EL (cell line): Measurements from ENCODE around the gene MT1X.

ENCODE experiments used
- DNase-seq: peaks from one replicate; pipeline ENCODE4 v3.0.0-alpha.2; 2016

Gene MT1X

GRCh38 chr16:56681939-56682702, at the start of gene MT1X:
TSS of gene MT1X (plus strand) at chr16:56682470. CDS start at chr16:56682541, 71 bp downstream.
- DNase-seq: peak; percentile 90

- DNase-seq: no peak
Measured at GRCh38 chr16:56632848-56633365, 49.4 kb upstream of the MT1X start.

- no peak for DNase-seq
Measured at GRCh38 chr16:56633535-56633934, 48.7 kb upstream of the MT1X start.

GRCh38 chr16:56634715-56635440, 47.4 kb upstream of the MT1X start:
- DNase-seq: no peak

DNA sequence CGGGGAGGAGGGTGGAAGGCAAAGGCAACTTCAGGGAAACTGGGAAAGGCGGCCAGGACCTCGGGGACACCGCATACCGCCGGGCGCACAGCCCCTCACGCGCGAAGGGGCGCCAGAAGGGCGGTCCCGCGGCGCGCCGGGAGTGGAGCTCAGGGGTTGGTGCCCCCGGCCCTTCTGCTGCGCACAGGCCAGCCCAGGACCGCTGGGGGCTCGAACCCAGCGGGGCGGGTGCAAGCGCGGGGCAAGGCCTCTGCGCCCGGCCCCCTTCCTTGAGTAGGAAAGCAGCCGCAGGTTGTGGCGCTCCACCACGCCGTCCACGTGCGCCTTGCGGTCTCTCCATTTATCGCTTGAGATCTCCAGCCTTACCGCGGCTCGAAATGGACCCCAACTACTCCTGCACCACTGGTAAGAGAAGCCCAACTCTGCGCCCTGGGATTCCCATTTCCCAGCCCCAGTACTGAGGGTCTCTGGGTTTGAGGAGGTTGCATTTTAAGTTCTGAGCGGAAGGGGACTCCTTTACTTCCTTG, 46.8 kb upstream of the MT1X start:
- DNase-seq: no peak

DNA sequence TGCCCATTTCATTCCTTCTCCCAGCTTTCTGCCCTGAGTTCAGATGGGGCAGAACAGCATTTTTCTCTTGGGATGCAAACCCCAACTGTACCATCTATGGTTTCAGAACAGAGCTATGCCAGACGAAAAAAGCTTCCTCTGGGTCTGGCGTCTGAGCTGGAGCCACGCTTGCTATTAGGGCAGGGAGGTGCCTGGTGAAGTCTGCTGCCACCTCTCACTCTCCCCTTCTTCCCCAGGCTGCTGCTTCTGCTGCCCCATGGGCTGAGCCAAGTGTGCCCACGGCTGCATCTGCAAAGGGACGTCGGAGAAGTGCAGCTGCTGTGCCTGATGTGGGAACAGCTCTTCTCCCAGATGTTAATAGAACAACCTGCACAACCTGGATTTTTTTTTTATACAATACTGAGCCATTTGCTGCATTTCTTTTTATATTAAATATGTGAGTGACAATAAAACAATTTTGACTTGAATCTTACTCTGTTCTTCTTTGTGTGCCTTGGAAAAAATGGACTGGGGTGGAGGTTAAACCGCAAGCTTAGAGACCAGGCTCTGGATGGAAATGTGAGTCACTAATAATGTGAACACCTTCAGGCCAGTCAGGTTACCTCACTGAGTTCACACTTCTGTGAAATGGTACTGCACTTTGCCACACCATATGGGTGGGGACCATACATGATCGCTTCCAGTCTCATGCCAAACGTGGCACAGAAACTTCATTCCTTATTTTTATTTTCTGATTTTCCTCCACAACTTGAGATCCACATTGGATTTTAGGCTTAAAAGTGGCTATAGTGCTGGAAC, 45.5 kb upstream of the MT1X start:
- no peak for DNase-seq

GRCh38 chr16:56637814-56638750, 44.2 kb upstream of the MT1X start, which contains the start of gene MT1A:
TSS of gene MT1A (plus strand) at chr16:56638666. CDS start at chr16:56638739, 73 bp downstream.
- peak; percentile 59 for DNase-seq

GRCh38 chr16:56639045-56639444, 43.2 kb upstream of the MT1X start:
- no peak for DNase-seq

DNA sequence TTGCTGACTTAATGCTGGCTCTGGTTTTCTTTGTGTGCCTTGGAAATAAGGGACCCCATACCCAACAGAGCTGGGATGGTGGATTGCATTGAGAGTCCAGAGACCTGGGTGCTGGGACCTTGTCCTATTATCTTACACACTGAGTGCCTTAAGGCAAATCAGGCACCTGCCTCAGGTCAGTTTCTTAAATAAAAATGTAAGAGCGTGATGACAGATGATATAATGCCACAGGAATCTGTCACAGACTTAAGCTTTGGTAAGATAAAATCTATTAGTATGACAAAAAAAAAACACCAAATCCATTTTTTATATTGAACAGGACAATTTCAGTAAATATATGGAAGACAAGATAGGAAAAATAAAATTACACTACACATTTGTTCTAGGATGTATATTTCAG, 42.2 kb upstream of the MT1X start:
- DNase-seq: no peak

GRCh38 chr16:56641166-56641565, 41.1 kb upstream of the MT1X start:
- DNase-seq: no peak

DNA sequence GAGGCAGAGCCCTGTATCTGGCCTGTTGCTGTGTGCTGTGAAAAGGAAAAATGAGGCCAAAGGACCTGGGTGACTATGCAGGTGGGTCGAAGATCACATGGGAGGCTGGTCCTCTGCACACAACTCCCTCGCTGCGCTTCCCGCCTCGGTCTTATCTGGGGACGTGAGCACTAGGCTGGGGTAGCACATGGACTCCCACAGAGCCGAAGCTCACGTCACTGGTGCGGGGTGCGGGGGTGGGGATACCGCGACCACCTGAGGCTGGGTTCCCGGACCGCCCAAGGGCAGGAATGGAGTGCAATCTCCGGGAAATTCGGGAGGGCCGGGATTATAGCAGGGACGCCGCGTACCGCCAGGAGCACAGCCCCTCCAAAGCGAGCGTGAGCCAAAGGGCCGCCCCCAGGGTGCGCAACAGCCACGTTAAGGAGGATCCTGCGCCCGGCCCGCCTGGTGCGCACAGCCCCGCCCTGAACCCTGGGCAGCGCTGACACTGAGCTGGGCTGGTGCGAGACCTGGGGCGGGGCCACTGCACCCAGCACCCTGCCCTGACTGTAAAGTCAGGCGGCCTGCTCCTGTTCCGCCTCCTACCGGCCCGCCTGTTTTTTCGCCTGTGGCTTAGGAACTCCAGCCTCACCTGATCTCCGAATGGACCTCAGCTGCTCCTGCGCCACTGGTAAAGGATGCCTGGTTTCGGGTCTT, 39.0 kb upstream of the MT1X start:
- DNase-seq: peak; percentile 55

DNA sequence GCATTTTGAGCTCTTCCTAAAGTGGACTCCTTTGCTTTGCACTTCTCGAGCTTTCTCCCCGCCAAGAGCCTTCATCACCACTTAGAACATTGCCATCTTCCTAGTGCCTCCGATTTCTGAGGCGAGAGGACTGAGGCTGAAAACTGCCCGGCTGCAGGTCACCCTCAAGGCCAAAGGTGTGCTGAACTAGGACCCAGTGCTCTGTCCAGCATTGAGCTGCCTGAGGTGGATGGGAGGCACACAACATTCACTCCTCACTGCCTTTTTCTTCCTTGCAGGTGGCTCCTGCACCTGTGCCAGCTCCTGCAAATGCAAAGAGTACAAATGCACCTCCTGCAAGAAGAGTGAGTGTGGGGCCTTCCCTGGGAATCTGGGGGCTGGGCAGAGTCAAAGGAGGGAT, 38.4 kb upstream of the MT1X start:
- DNase-seq: no peak

DNA sequence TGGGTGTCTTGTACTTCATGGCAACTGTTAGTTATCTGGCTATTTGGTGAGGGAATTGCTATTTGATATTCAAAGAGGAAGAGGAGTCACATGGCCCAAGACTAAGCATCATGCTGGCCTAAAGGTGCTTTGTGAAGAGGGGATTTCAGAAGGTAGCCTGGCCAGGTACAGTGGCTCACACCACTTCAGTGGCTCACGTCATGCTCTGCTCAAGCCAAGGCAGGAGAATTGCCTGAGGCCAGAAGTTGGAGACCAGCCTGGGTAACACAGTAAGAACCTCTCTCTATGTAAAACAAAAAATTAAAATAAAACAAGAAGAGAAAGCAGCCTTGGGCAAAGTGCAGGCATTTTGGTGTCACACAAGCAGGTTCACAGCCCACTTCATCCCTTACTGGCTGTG, 37.0 kb upstream of the MT1X start:
- DNase-seq: no peak

- no peak for DNase-seq
Measured at GRCh38 chr16:56645838-56646237, 36.4 kb upstream of the MT1X start.

DNA sequence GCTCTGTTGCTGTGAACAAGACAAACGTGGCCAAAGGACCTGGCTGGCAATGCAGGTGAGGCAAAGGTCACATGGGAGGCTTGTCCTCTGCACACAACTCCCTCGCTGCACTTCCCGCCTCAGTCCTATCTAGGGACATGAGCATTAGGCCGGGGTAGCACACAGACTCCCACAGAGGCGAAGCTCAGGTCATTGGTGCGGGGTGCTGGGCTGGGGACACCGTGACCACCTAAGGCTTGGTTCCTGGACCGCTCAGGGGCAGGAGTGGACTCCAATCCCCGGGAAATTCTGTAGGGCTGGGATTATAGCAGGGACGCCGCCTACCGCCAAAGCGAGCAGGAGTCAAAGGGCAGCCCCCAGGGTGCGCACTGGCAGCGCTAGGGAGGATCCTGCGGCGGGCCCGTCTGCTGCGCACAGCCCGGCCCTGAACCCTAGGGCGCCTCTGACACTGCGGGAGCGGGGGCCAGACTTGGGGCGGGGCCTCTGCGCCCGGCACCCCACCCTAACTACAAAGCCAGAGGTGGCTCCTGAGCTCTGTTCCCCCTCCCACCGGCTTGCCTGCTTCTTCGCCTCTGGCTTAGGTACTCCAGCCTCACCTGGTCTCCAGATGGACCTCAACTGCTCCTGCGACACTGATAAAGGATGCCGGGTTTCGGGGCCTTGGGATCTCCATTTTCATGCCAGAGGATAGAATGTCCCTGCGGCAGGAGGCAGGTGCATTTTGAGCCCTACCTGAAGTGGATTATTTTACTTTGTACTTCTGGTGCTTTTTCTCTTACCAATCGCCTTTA, 34.4 kb upstream of the MT1X start:
- DNase-seq: no peak

DNA sequence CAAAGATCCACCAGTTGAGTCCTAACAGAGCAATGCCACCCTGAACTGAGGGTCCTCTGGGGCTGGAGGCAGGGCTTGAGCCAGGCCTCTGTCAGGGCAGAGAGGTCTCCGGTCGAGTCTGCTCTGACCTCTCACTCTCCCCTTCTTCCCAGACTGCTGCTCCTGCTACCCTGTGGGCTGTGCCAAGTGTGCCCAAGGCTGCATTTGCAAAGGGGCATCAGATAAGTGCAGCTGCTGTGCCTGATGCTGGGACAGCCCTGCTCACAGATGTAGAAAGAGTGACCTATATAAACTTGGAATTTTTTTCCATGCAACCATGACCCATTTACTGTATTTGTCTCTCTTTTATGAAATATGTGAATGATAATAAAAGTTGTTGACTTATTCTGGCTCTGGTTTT, 33.0 kb upstream of the MT1X start:
- no peak for DNase-seq

DNA sequence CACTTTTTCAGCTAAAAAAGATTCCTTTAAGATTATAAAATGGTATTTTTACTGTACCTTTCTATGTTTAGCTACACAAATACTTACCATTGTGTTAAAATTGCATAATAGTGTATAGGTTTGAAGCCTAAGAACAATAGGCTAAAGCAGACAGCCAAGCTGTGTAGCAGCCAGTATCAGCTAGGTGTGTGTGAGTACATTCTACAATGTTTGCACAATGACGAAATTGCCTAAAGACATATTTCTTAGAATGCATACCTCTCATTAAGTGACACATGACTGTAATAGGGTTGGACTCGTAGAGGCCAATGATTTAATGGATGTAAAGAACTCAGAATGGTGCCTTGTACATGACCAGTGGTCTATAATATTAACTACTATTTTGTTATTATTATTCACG, 32.5 kb upstream of the MT1X start:
- no peak for DNase-seq

DNA sequence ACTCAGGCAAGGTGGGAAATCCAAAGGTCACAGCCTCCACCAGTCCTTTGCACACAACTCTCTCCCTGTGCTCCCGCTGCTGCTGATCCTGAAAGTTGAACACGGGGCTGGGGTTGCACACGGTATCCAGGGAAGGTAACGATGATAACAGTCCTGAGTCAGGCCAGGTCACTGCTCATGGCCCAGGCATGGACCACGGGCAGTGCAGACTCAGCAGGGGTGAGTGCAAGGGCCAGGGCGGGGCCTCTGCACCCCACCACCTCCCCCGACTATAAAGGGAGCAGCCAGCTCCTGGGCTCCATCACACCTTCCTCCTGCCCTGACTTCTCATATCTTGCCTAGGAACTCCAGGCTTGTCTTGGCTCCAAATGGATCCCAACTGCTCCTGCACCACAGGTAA, 30.7 kb upstream of the MT1X start, which contains the start of gene MT1B:
MT1B (plus strand) TSS at position 301 of the 400 bp plus-strand sequence; CDS start at position 369, 68 bp downstream.
- no peak for DNase-seq

GRCh38 chr16:56652600-56652999, 29.7 kb upstream of the MT1X start:
- DNase-seq: no peak

DNA sequence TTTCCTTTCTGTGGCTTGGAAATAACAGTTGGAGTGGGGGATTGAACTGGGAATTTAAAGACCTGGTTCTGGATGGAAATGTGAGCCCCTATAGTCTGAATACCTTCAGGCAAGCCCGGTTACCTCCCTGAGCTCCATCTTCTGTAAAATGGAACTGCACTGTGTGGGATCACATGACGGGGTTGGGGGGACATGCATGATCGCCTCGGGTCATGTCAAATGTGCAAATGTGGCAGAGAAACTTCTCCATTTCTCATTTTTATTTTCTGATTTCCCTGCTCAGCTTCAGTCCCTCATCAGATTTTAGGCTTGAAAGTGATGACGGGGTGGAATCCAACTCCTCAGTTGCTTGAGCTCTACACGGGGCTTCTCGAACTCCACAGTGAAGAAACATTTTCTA, 29.1 kb upstream of the MT1X start:
- DNase-seq: no peak
